GM21515 (cell line): ENCODE results near the gene IMPG2.

Experiments used
- ATAC-seq: cut with Tn5 transposase; IDR thresholded peaks from one replicate; pipeline ENCODE4 v1.9.1; 2021; ENCODE audit not compliant: unreplicated experiment

IMPG2 gene

GRCh38 chr3:101189796-101190195, 130.6 kb downstream of the IMPG2 start:
- no peak for ATAC-seq

- no peak for ATAC-seq
Observed at GRCh38 chr3:101189176-101189575, 131.2 kb downstream of the IMPG2 start.

- ATAC-seq = no peak
Observed at GRCh38 chr3:101185341-101185740, 135.0 kb downstream of the IMPG2 start.

GRCh38 chr3:101184111-101184510, 136.3 kb downstream of the IMPG2 start:
- ATAC-seq = no peak

- ATAC-seq = no peak
Observed at GRCh38 chr3:101183151-101183550, 137.2 kb downstream of the IMPG2 start.

- ATAC-seq = no peak
Observed at GRCh38 chr3:101182734-101183133, 137.6 kb downstream of the IMPG2 start.

GRCh38 chr3:101181801-101182200, 138.6 kb downstream of the IMPG2 start:
- no peak for ATAC-seq

- ATAC-seq = no peak
Observed at GRCh38 chr3:101179637-101180036, 140.7 kb downstream of the IMPG2 start.

GRCh38 chr3:101177577-101177976, 142.8 kb downstream of the IMPG2 start:
- no peak for ATAC-seq
